SIG-M5 treated with dmso at 0.1 percent for 504 hours (cell line): Measurements from ENCODE around the gene SMAD1.
"Not testable (repeated sequence)": the region's sequence is repeated elsewhere in the genome, so short reads cannot be mapped to it uniquely, and the experiment has no call there.

Source experiments
- DNase-seq: peaks from one replicate; lab custom pipeline; 2025; ENCODE audit not compliant: unreplicated experiment; lab: John Stamatoyannopoulos, UW

Gene SMAD1

DNA sequence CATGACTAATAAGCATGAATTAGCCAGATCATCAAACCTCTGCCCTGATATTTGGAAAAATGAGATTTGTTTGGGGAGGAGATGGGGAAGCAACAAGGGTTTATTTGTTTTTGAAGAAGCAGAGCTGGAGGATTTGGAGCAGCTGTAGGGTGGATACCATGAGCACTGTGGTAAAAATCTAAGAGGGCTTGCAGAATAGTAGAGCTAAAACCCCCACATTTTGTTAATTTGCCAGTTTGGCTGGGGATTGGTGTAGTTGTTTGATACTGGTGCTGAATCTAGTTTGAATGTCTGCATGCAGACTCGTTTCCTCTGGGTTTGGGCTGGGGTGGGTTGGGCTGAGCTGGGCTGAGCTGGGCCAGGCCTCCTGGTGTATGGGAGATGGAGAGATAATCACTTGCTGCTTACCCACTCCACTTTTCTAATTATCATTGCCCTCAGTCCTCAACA is 43.7 kb downstream of the SMAD1 start:
- DNase-seq: no peak

DNA sequence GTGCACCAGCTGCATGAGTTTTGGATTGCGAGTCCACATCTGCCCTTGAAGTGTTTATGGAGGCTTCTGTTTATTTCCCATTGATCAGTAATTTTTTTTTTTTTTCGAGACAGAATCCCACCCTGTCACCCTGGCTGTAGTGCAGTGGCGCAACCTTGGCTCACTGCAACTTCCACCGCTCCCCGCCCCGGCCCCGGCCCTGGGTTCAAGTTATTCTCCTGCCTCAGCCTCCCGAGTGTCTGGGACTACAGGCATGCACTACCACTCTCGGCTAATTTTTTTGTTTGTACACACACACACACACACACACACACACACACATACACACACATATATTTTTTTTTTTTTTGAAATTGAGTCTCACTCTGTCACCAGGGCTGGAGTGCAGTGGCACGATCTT is 46.1 kb downstream of the SMAD1 start:
- DNase-seq: no peak

DNA sequence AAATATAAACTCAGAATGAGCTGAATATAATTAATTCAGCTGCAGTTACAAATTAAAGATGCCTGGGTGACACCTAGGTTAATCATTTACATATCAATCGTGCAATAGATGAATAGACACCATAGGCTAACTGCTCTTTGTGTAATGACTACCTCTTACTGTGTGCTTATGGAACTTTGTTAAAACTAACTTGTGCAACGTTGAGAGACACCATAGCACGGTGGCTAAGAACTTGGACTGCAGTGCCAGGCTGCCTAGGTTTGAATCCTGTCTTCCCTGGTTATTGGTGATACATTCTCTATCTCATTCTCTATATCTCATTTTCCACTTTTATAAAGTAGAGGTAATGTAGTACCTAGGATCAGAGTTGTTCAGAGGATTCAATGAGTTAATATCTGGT is 46.9 kb downstream of the SMAD1 start:
- DNase-seq: no peak

DNA sequence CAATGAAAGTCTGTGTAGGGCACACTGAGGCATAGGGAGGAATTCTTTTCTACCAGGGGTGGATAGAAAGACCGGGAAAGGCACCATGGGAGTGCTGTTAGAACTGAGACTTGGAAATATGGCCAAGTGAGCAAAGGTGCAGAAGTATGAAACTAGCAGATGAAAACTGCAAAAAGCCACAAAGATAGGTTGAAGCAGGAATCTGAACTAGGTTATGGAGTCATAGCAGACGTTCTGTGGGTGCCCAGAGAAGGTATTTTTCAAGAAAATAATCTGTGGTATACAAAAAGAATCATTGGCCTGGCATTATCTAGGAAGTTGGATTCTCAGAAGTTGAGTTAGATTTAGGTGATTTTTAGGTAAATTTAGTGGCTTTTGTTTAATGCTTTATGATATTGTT is 48.5 kb downstream of the SMAD1 start:
- DNase-seq: no peak

DNA sequence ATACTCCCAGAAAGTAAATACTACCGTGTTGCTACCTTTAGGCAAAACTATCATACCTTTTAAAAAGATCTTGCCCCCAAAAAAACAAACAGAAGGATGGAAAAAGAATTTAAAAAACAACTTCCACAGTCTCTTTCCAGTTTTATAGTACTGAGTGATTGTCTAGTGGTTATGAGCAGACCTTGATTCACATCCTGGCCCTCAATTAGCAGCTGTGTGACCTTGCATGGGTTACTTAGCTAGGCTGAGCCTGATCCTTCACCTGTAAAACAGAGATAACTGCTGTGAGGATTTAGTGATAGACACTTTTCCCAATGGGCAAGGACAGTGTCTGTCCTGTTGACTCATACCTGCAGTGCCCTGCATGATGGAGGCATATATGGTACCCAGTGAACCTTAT is 49.0 kb downstream of the SMAD1 start:
- DNase-seq: no peak

DNA sequence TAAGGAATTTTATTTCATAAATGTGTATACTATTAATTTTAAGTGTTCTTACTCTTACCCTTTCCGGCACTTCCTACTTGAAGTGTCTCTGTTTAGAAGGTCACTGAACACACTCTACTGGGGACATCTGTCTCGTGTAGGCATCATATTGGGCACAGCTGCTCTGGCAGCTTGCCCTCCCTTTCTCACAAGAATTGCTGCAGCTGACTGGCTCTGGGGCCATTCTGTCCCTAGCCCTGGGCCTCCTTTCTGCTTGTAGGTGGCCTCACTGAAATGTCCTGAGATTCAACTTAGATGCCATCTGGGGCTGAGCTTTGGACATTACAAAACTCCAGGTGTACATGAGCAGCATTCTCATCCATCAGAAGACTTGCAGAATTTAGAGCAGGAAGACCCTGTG is 49.6 kb downstream of the SMAD1 start:
- DNase-seq: no peak

DNA sequence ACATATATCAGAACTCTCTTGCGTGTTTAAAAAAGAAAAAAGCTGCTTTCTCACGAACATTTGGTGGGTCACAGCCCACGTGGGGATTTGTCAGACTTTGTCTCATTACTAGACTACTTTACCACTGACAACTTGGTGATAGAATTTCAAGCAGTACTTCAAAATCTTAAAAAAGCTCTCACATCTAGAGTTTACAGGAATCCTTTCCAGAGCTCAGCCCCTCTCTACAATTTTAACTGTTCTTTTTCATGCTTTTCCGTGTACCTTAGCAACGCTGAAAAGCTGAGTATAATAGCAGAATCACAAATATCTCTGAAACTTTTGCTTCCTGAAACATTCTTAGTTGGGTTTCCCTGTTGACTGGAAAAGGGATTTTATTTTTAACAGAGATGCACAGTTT is 50.2 kb downstream of the SMAD1 start:
- no peak for DNase-seq

DNA sequence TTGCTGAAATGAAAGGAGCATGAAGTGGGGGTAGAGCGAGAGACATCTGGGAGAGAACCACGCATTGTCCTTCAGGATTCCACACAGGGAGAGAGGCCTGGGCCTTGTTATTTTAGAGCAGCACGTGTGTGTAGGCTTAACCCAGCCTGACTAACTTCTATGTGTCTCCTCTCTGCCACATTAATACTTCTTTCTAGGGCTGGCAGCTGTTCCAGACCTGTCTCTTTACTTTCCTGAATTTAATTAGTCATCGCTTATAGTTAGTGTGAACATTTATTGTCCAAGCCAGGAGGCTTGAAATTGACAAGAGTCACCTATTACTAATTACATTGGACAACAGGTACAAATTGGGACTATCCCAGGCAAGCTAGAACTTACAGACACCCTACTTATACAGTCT is 51.3 kb downstream of the SMAD1 start:
- no peak for DNase-seq

DNA sequence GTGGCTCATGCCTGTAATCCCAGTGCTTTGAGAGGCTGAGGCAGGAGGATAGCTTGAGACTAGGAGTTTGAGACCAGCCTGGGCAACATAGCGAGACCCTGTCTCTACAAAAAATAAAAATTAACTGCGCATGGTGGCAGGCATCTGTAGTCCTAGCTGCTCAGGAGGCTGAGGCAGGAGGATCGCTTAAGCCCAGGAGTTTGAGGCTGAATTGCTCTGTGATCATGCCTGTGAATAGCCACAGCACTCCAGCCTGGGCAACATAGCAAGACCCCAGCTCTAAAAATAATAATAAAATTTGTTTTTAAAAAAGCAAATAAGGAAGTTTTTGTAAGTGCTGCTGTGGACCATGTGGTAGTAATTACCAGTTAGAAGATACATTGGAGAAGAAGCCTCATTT is 51.8 kb downstream of the SMAD1 start:
- not testable (repeated sequence) for DNase-seq

DNA sequence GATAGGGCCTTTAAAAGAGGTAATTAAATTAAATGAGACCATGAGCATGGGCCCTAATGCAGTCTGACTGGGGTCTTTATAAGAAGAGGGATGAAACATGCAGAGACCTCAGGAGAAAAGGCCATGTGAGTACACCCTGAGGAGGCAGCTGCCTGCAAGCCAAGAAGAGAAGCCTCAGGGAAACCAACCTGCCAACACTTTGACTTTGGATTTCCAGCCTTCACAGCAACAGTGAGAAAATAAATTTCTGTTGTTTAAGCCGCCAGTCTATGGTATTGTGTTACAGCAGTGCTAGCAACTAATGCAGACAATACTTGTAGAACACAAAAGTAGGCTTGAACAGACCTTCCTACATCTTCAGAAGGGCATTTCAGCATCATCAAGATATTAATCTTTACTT is 52.3 kb downstream of the SMAD1 start:
- DNase-seq: no peak

DNA sequence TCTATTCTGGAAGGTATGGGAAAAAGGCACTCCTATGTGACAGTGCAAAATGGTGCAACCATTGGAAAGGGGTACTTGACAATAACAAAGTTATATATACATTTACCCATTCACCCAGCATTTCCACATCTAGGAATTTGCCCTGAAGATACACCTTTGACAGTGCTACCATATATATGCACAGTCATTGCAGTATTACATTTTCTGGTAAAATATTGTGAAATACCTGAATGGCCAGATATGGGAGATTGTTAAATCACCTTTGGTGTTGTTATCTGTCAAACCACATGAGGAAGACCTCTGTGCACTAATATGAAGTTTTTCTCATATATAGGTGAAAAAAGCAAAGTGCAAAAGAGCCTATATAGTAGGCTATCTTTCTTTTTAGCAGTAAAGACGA is 53.5 kb downstream of the SMAD1 start:
- DNase-seq: no peak

DNA sequence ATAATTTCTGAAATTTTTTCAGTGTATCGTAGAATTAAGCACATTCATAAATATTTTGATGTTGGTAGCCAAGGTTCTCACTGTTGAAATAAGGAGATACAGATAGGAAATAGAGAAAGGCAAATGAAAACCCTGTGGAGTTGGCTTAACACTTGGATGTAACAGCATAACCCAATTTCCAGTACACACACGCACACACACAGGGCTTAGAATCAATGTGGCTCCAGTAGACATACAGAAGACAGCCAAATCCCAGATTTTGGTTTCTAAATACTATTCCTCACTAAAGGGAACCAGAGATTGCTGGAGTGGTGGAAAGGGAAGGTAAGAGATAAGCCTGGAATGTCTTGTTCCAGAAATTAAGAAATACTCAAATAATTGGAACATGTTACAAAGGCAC is 54.4 kb downstream of the SMAD1 start:
- DNase-seq: no peak

DNA sequence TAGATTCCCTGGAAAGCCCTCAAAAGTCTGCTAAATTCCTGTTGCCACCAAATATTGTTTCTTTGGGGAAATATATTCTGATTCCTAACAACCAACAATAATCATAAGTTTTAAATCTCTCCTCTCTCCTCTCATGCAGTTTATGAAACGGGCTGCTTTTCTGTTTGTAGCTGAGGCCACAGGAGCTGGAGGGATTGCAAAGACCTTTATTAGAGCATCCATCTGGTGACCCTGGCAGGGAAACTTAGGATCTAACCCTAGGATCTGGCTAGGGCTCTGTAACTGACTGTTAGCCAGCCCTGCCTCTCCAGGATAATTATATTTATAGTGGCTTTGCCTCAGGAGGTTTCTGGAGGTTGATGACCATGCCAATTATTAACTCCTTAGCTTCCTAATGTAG is 56.9 kb downstream of the SMAD1 start:
- no peak for DNase-seq

DNA sequence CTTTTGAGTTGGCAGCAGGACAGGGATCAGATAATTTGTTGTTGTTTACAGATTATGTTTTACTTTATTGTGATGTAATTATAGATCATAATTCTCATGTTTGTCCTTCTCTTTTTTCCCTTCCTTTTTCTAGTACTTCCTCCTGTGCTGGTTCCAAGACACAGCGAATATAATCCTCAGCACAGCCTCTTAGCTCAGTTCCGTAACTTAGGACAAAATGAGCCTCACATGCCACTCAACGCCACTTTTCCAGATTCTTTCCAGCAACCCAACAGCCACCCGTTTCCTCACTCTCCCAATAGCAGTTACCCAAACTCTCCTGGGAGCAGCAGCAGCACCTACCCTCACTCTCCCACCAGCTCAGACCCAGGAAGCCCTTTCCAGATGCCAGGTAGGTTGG is 58.0 kb downstream of the SMAD1 start:
- DNase-seq: no peak

DNA sequence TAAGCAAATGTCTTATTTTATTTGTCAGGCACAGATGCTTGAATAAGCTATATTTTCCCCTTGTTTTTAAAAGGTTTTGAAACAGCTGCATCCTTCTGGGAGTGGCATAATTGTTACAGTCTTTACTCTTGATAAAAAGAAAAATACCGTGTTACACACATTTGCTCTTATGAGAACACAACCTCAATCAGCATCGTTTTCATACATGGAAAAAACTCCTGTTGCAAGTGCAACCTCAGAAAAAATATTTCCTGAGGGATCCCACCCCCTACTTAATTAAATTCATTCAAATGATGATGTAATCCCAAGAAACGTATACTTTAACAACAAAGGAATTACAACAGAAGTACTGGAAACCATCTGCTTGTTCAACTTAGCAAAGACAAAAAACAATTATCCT is 58.6 kb downstream of the SMAD1 start:
- DNase-seq: no peak

DNA sequence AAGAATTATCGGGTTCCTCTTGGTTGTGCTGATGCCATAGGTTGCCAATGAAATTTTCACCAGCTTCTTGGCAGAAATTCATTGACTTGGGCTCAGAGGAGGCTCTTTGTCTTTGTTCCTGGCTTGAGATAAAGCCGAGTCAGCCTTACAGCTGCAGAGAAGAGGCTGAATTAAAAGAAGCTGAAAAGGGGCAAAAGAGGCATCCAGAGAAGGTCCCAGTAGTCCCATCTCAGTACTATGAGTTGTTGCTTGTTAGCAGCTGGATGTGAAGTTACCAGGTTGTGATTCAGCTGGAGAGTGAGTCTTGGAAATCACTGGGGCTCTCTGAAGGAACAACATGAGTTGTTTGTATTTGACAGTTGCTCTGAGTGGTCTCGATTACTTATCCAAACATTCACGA is 59.7 kb downstream of the SMAD1 start:
- DNase-seq: no peak

DNA sequence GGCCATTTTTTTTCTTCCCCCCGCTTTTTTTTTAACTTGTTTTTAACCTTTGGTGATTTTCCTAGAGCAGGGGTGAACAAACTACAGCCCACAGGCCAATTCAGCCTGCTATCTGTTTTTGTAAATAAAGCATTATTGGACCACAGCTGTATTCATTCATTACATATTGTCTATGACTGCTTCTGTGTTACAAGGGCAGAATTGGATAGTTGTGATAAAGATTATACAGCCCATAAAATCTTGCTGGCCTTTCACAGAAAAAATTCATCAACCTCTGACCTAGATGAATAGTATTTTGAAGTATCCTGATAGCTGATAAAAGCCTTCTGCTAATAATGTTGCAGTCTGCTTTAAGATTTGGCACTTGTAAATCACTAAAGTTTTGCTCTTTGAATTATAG is 63.4 kb downstream of the SMAD1 start:
- no peak for DNase-seq

DNA sequence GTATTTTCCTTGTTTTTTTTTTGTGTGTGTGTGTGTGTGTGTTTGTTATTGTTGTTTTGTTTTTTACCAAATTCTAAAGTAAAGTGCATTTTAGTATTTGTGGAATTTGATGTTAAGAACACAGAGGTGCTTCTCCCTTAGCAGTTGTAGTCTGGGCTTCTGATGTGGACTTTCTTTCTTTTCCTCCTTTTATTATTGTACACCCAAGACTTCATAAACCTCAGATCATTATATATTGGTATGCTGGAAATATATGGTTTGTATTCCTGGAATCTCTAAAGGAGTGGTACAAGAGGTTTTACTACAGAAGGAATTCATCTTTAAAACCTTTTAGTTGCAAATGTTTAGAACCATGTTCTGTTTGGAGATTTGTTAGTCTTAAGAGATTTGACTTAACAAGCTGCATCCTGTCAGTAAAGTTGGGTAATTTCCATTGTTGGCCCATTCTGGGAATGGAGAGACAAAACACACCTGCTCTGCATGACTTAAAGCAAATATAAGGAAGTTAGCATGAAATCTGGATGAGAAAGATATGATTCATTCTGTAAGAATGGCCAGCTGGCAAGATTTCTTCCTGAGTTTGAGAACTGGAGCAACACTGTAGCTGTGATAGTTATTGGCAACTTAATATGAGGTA is 64.0 kb downstream of the SMAD1 start:
- peak; percentile 12 for DNase-seq

DNA sequence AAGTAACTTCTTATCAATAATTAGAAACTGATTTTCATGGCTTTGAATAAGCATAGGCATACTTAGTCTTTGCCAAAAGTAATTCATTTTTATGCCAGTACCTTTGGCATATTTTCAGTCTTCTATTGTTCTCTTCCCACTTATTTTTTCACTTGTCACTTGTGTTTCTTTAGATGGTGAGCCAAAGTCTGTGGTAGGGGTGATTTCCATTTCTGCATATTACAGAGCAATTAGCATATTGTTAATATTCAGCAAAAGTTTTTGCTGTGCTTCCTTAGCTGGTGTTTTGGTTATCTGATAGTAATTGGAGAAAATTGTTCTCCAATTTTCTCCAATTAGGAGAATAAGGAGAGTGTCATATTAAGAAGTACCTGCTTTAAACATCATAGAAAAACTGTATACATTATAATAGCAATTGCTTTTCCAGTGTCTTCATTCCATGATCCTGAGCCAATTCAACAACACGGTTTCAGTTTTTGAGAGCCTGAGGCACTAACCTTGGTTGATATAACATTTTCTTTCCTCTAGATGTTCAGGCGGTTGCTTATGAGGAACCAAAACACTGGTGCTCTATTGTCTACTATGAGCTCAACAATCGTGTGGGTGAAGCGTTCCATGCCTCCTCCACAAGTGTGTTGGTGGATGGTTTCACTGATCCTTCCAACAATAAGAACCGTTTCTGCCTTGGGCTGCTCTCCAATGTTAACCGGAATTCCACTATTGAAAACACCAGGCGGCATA is 64.7 kb downstream of the SMAD1 start:
- no peak for DNase-seq

DNA sequence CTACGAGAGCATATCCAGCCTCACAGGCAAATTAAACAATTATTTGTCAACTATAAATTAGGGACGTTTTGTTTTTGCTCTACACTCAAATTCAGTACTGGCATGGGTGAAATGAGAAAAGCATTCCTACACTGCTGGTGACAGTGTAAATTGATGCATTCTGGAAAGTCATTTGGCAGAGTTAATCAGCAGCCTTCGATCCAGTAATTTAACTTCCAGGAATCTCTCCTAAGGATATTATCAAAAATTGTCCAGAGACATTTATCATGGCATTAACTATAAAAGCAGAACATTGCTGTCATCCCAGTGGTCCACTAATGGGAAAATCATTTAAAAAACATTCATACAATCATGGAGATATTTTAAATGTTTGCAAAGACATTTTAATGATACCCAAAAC is 70.0 kb downstream of the SMAD1 start:
- no peak for DNase-seq

DNA sequence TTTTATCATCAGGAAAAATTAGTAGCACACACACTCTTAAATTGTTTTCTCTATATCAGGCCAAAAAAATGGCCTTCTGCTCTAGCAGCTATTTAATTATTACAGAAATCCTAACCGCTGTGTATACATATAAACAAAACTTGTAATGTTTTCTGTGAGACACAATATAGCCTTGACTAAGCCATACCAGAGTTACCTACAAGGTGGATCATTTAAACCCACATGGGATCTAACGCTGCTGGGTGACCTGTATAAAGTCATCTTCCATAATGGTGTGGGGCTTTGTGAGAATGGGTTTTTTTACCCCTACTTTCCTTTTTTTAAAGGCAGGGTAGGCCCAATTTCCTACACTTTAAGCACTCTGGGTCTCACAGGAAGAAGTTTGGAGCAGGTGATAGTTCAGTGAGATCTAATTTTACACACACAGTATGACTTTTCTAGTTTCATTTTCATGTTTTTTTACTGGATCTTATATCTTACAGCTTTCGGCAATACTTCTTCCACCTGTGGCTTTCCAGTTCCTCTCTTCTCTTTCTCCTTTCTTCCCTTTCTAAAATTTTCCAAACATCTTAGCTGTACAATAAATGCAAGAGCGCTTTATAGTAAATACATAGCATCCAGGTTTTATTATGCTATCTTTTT is 70.6 kb downstream of the SMAD1 start:
- no peak for DNase-seq

DNA sequence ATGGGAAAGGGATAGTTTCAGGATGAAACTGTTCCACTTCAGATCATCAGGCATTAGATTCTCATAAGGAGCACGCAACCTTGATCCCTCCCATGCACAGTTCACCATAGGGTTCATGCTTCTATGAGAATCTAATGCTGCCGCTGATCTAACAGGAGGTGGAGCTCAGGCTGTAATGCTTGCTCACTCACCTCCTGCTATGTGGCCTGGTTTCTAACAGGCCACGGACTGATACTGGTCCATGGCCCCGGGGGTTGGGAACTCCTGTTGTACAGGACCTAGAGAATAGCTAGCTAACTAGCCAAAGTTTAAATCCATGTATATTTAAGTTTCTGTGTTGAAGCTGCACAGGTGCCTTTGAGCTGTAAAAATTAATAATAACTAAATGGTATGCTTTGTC is 71.7 kb downstream of the SMAD1 start:
- no peak for DNase-seq

DNA sequence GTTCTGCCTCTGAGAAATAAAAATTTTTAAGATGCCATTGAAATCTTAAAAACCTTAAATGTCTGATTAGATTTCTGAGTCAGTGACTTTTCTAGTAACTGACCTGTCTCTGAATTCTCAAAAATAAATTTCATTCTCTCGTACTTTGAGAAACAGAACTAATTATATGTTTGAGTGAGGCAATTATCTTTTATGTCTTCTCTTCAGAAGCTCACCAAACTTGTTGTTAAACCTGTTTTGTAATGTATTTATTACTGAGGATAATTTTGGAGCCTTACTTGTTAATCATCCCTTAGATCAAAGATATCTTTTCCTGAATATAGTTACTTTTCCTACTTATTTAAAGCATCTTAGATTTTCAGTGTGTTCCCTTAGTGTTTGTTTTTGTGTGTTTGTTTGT is 73.0 kb downstream of the SMAD1 start:
- no peak for DNase-seq
